ENCODE results near the gene ATP2B2.
A peak's percentile ranks its signal among the peaks of the same experiment; 100 is the strongest.
"Not testable (repeated sequence)": the region's sequence is repeated elsewhere in the genome, so short reads cannot be mapped to it uniquely, and the experiment has no call there.

ATP2B2 gene

GRCh38 chr3:10319251-10319650, 186.1 kb downstream of the ATP2B2 start:
- no peak for ATAC-seq

GRCh38 chr3:10317961-10318350, 187.4 kb downstream of the ATP2B2 start:
- no peak for ATAC-seq

- ATAC-seq, result no peak
These were observed 187.9 kb downstream of the ATP2B2 start for GRCh38 chr3:10317311-10317960.

- ATAC-seq, result no peak
These were observed 189.5 kb downstream of the ATP2B2 start for GRCh38 chr3:10315771-10316344.

GRCh38 chr3:10315101-10315500, 190.3 kb downstream of the ATP2B2 start:
- ATAC-seq, result no peak

- ATAC-seq, result no peak
These were observed 192.5 kb downstream of the ATP2B2 start for GRCh38 chr3:10312861-10313260.

- no peak for ATAC-seq
These were observed 193.0 kb downstream of the ATP2B2 start for GRCh38 chr3:10312391-10312790.

GRCh38 chr3:10311710-10312109, 193.7 kb downstream of the ATP2B2 start:
- no peak for ATAC-seq

- ATAC-seq, result no peak
These were observed 194.8 kb downstream of the ATP2B2 start for GRCh38 chr3:10310578-10310977.

- ATAC-seq, result no peak
These were observed 195.7 kb downstream of the ATP2B2 start for GRCh38 chr3:10309736-10310135.

GRCh38 chr3:10308678-10309077, 196.7 kb downstream of the ATP2B2 start:
- no peak for ATAC-seq

GRCh38 chr3:10306156-10306555, 199.2 kb downstream of the ATP2B2 start:
- no peak for ATAC-seq

- ATAC-seq, result no peak
These were observed 200.0 kb downstream of the ATP2B2 start for GRCh38 chr3:10305331-10305902.

- ATAC-seq, result no peak
These were observed 200.5 kb downstream of the ATP2B2 start for GRCh38 chr3:10304905-10305304.

GRCh38 chr3:10303785-10304184, 201.6 kb downstream of the ATP2B2 start:
- ATAC-seq, result no peak

GRCh38 chr3:10303105-10303504, 202.3 kb downstream of the ATP2B2 start:
- no peak for ATAC-seq

- peak in 1 of 2 donors; percentile 16 for ATAC-seq
These were observed 205.3 kb downstream of the ATP2B2 start for GRCh38 chr3:10300087-10300486.

GRCh38 chr3:10299679-10300078, 205.7 kb downstream of the ATP2B2 start:
- ATAC-seq, result peak; percentile 55 to 66

- ATAC-seq, result no peak
These were observed 206.2 kb downstream of the ATP2B2 start for GRCh38 chr3:10299175-10299574.

- ATAC-seq, result not testable (repeated sequence)
These were observed 207.3 kb downstream of the ATP2B2 start for GRCh38 chr3:10298064-10298463.

GRCh38 chr3:10294030-10294586, 211.3 kb downstream of the ATP2B2 start:
- ATAC-seq, result no peak

- peak in 1 of 2 donors; percentile 50 for ATAC-seq
These were observed 212.6 kb downstream of the ATP2B2 start, which contains the start of gene GHRL for GRCh38 chr3:10292505-10293419. Gene GHRL, minus strand, starts transcription at chr3:10292947. Its CDS starts 2,767 bp downstream, at chr3:10290180.

GRCh38 chr3:10291641-10292040, 213.7 kb downstream of the ATP2B2 start:
- no peak for ATAC-seq
